Right renal cortex interstitium (tissue), 3 donors: ENCODE data around the gene PKN1. TPM values are rescaled to one million over a fixed set of nuclear protein-coding genes. Genes with fewer than 3 reads are reported as not detected.

Experiments used
- DNase-seq, 3 donors: peaks; one replicate each; pipeline ENCODE4 v3.0.0-alpha.2; 2013; ENCODE audit warnings: low read depth in 3 of 3, low spot score in 2 of 3
- polyA plus RNA-seq, 3 donors: library from polyadenylated mRNA; unstranded; fragments of 120-200 nt; gene quantifications; one replicate each; pipeline ENCODE4 v1.2.1, GENCODE V29; 2013; ENCODE audit not compliant: insufficient read length in 3 of 3

The PKN1 gene
- polyA plus RNA-seq, 3 donors: 86.1 to 98.8 (median 94.6) TPM

GRCh38 chr19:14507704-14508542, 74.8 kb downstream of the PKN1 start:
- no peak for DNase-seq

- DNase-seq: no peak
Measured at GRCh38 chr19:14510311-14511228, 77.5 kb downstream of the PKN1 start.

- no peak for DNase-seq
Measured at GRCh38 chr19:14511229-14511593, 78.1 kb downstream of the PKN1 start.

GRCh38 chr19:14512406-14512961, 79.4 kb downstream of the PKN1 start:
- no peak for DNase-seq

GRCh38 chr19:14514215-14514863, 81.2 kb downstream of the PKN1 start:
- DNase-seq: no peak

- DNase-seq: no peak
Measured at GRCh38 chr19:14515501-14516047, 82.5 kb downstream of the PKN1 start.

- no peak for DNase-seq
Measured at GRCh38 chr19:14516048-14516534, 83.0 kb downstream of the PKN1 start.

GRCh38 chr19:14516746-14517438, 83.8 kb downstream of the PKN1 start:
- DNase-seq: no peak

GRCh38 chr19:14517446-14517839, 84.3 kb downstream of the PKN1 start:
- no peak for DNase-seq

GRCh38 chr19:14517840-14518505, 84.9 kb downstream of the PKN1 start, which contains the start of gene DNAJB1:
Gene DNAJB1 (minus strand): TSS chr19:14518397. CDS start chr19:14518349, 48 bp downstream.
- DNase-seq: peak in 1 of 3 donors; percentile 30

GRCh38 chr19:14519245-14519859, 86.2 kb downstream of the PKN1 start:
- DNase-seq: no peak

- no peak for DNase-seq
Measured at GRCh38 chr19:14519860-14520407, 86.8 kb downstream of the PKN1 start.

GRCh38 chr19:14520543-14520942, 87.4 kb downstream of the PKN1 start:
- DNase-seq: no peak

Other genes with a start within 250 kb of the PKN1 start
- 10 to 100 TPM; 30.9 to 37.7 (median 32.3) TPM for gene ADGRL1, start 227.1 kb upstream of the PKN1 start, polyA plus RNA-seq
- 10 to 100 TPM; 18.2 to 23.0 (median 19.2) TPM for gene ADGRE5, start 51.9 kb upstream of the PKN1 start, polyA plus RNA-seq
- 10 to 100 TPM; 46.6 to 53.9 (median 52.1) TPM for gene DDX39A, start 14.0 kb upstream of the PKN1 start, polyA plus RNA-seq
- 1 to 10 TPM; 2.2 to 4.4 (median 3.7) TPM for gene PTGER1, start 42.0 kb downstream of the PKN1 start, polyA plus RNA-seq
- 10 to 100 TPM; 52.6 to 67.1 (median 66.6) TPM for gene GIPC1, start 62.8 kb downstream of the PKN1 start, polyA plus RNA-seq
- gene DNAJB1, start 85.1 kb downstream of the PKN1 start, polyA plus RNA-seq: 100 to 1,000 TPM in 1 of 3 donors, 10 to 100 TPM in 2; 97.2 to 119 (median 99.3) TPM
- gene TECR, start 96.3 kb downstream of the PKN1 start, polyA plus RNA-seq: 100 to 1,000 TPM; 113 to 144 (median 132) TPM
- gene NDUFB7, start 138.8 kb downstream of the PKN1 start, polyA plus RNA-seq: 10 to 100 TPM; 76.7 to 96.7 (median 88.4) TPM
- under 1 TPM; 0.06 to 0.17 (median 0.12) TPM for gene CLEC17A, start 149.8 kb downstream of the PKN1 start, polyA plus RNA-seq
- gene ADGRE3, start 241.5 kb downstream of the PKN1 start, polyA plus RNA-seq: under 1 TPM in 2 of 3 donors, not detected in 1; 0.11 to 0.20 TPM